K562 (cell line): ENCODE data around the gene SCARF1. TPM values are rescaled to one million over a fixed set of nuclear protein-coding genes. Genes with fewer than 3 reads are reported as not detected.
A peak's percentile ranks its signal among the peaks of the same experiment; 100 is the strongest.

Source experiments
- ATAC-seq: fragments of 200-7000 bp; cut with Tn5 transposase; 3 replicates; pipeline ENCODE4 v1.9.1; 2020; ENCODE audit warnings: moderate library complexity
- BruUV-seq: library from RNA; stranded (reverse); fragments of 400-500 nt; replicated peaks from 2 replicates; lab custom pipeline; 2021; lab: Mats Ljungman, UMichigan
- CTCF ChIA-PET: fragments of 300-600 bp; formaldehyde crosslinking; extraction: SDS; loops from one replicate; lab custom pipeline; 2021; ENCODE audit warnings: low intra/inter-chr PET ratio; lab: Yijun Ruan, JAX
- POLR2A ChIA-PET: fragments of 300-600, 350-650 bp; sonication (Branson Sonifier 250); formaldehyde crosslinking; extraction: SDS; loops from one replicate; lab custom pipeline; 2021; ENCODE audit warnings: antibody characterized with exemption, inconsistent platforms; lab: Yijun Ruan, JAX
- DNase-seq, 4 experiments: peaks; one replicate each; pipeline versions ENCODE4 v3.0.0 to v3.0.0-alpha.2; 2011 to 2018; ENCODE audit warnings: low spot score in 3 of 4, mixed read lengths in 3 of 4; ENCODE audit errors: extremely low read depth in 1 of 4
- FAIRE-seq: peaks from 2 replicates; lab custom pipeline; 2011; peaks lifted over from hg19 to GRCh38; lab: Jason Lieb, UNC
- H2AFZ ChIP-seq: 2 replicates; pipeline ENCODE4 v1.6.0; 2011; ENCODE audit warnings: low read depth, low read length, control low read depth, inconsistent platforms
- H3K27ac ChIP-seq: fragments of 200-600 bp; 3 replicates; pipeline ENCODE4 v1.8.0; 2011; ENCODE audit warnings: low read depth, mild to moderate bottlenecking, control low read depth, inconsistent platforms, low read length, moderate library complexity, mixed read lengths; ENCODE audit errors: extremely low read depth
- H3K27me3 ChIP-seq, 2 experiments: fragments of 300-600 bp in 1 of 2; 2 replicates in 1 of 2; 3 replicates in 1 of 2; pipeline versions ENCODE4 v1.6.0 to v1.8.0; 2011; ENCODE audit warnings: inconsistent platforms in 2 of 2, low read length in 2 of 2, mild to moderate bottlenecking in 1 of 2, mixed read lengths in 1 of 2, moderate library complexity in 1 of 2; ENCODE audit not compliant: control insufficient read depth in 2 of 2, insufficient read depth in 2 of 2
- H3K36me3 ChIP-seq: fragments of 300-600 bp; 3 replicates; pipeline ENCODE4 v1.8.0; 2011; ENCODE audit warnings: mild to moderate bottlenecking, low read length, inconsistent platforms; ENCODE audit not compliant: control insufficient read depth, insufficient read depth
- H3K4me1 ChIP-seq, 2 experiments: fragments of 200-600 bp in 1 of 2; replicated peaks in 1 of 2; 2 replicates in 1 of 2; 3 replicates in 1 of 2; pipeline versions ENCODE4 v1.5.1 to v1.8.0; 2011; ENCODE audit warnings: inconsistent platforms in 2 of 2, low read length in 2 of 2, mild to moderate bottlenecking in 1 of 2, mixed read lengths in 1 of 2, moderate library complexity in 1 of 2; ENCODE audit not compliant: control insufficient read depth in 2 of 2, insufficient read depth in 2 of 2
- H3K4me2 ChIP-seq: 2 replicates; pipeline ENCODE4 v1.6.1; 2011; ENCODE audit warnings: low read length, control low read depth, inconsistent platforms, mixed read lengths; ENCODE audit not compliant: insufficient read depth
- H3K4me3 ChIP-seq: fragments of 200-600 bp; sonication (generic), shearing (Covaris generic); 2 replicates; pipeline ENCODE4 v1.5.1; 2016; ENCODE audit warnings: control low read depth, inconsistent platforms
- H3K79me2 ChIP-seq: fragments of 200-600 bp; 3 replicates; pipeline ENCODE4 v1.8.0; 2011; ENCODE audit warnings: low read length, inconsistent platforms; ENCODE audit not compliant: control insufficient read depth, insufficient read depth
- H3K9ac ChIP-seq, 2 experiments: 2 replicates each; pipeline versions ENCODE4 v1.6.0 to v1.6.1; 2011; ENCODE audit warnings: low read depth in 2 of 2, low read length in 2 of 2, control low read depth in 1 of 2, inconsistent platforms in 1 of 2, mild to moderate bottlenecking in 1 of 2, mixed read lengths in 1 of 2; ENCODE audit not compliant: insufficient read depth in 1 of 2
- H3K9me1 ChIP-seq: one replicate; pipeline ENCODE4 v1.6.0; 2011; ENCODE audit warnings: inconsistent platforms, mild to moderate bottlenecking, low read length, moderate library complexity; ENCODE audit not compliant: control insufficient read depth, insufficient read depth
- H3K9me3 ChIP-seq: replicated peaks from 2 replicates; pipeline ENCODE4 v1.5.1; 2011; ENCODE audit warnings: low read depth, low read length, inconsistent platforms; ENCODE audit not compliant: control insufficient read depth, insufficient read depth
- H4K20me1 ChIP-seq: replicated peaks from 2 replicates; pipeline ENCODE4 v1.6.1; 2011; ENCODE audit warnings: low read length, inconsistent platforms, mixed read lengths; ENCODE audit not compliant: control insufficient read depth, insufficient read depth
- CEBPG ChIP-seq, 3 experiments: fragments of 200-800 bp in 1 of 3; sonication (Bioruptor generic) in 1 of 3; sonication (generic) in 1 of 3; formaldehyde crosslinking in 1 of 3; IDR thresholded peaks in 2 of 3; conservative IDR thresholded peaks in 1 of 3; 2 replicates each; pipeline versions ENCODE4 v1.6.1 to v1.8.0; 2016 to 2022; ENCODE audit warnings: missing compliant biosample characterization in 2 of 3, missing genetic modification characterization in 2 of 3, mild to moderate bottlenecking in 1 of 3, missing genetic modification reagents in 1 of 3
- ELK1 ChIP-seq: sonication (generic); formaldehyde crosslinking; IDR thresholded peaks from 2 replicates; pipeline ENCODE4 v1.8.1; 2022; ENCODE audit warnings: missing genetic modification reagents
- POLR2G ChIP-seq: fragments of 200-400 bp; formaldehyde crosslinking; IDR thresholded peaks from 2 replicates; pipeline ENCODE4 v1.6.1; 2017; ENCODE audit warnings: low read depth, mild to moderate bottlenecking, antibody characterized with exemption, low read length, moderate library complexity
- PPARD ChIP-seq: fragments of 250-450 bp; sonication (Bioruptor Pico); IDR thresholded peaks from 2 replicates; pipeline ENCODE4 v1.8.0; 2022; ENCODE audit warnings: inconsistent platforms, mild to moderate bottlenecking, moderate library complexity
- RBFOX2 ChIP-seq: fragments of 200-400 bp; formaldehyde crosslinking; IDR thresholded peaks from 2 replicates; pipeline ENCODE4 v1.6.1; 2017; ENCODE audit warnings: low read depth, mild to moderate bottlenecking, low read length, moderate library complexity
- RFX5 ChIP-seq: IDR thresholded peaks from 2 replicates; pipeline ENCODE4 v1.6.1; 2011; ENCODE audit warnings: low read depth, mild to moderate bottlenecking, improper control_type of control experiment, low read length
- TAF15 ChIP-seq: fragments of 200-400 bp; formaldehyde crosslinking; IDR thresholded peaks from 2 replicates; pipeline ENCODE4 v1.6.1; 2017; ENCODE audit warnings: mild to moderate bottlenecking, low read depth, low read length, moderate library complexity
- ZFP36 ChIP-seq: fragments of 150-350 bp; IDR thresholded peaks from 2 replicates; pipeline ENCODE4 v1.6.1; 2018; ENCODE audit warnings: low read length, low read depth; ENCODE audit not compliant: partially characterized antibody
- ZNF699 ChIP-seq: fragments of 250-450 bp; sonication (Bioruptor Pico); IDR thresholded peaks from 2 replicates; pipeline ENCODE4 v1.8.0; 2021; ENCODE audit warnings: mild to moderate bottlenecking, moderate library complexity; ENCODE audit not compliant: insufficient replicate concordance
- ZNF785 ChIP-seq: fragments of 250-450 bp; sonication (Bioruptor Pico); IDR thresholded peaks from 2 replicates; pipeline ENCODE4 v1.4.0; 2020; ENCODE audit warnings: mild to moderate bottlenecking
- WGBS: fragments of 100-300 bp; shearing (Covaris generic); methylation state at CpG from one replicate; pipeline ENCODE4 v1.1.6; 2016; ENCODE audit warnings: low coverage, mixed read lengths; ENCODE audit not compliant: insufficient coverage; ENCODE audit errors: missing lambda C conversion rate; 5-methylcytosine and 5-hydroxymethylcytosine counted together
- in situ Hi-C: fragments of 300-500 bp; cut with MboI; formaldehyde crosslinking; loops from 4 replicates; pipeline ENCODE4 v1.15.0; 2018; ENCODE audit warnings: inconsistent platforms, mixed read lengths
- intact Hi-C: fragments of 100-400 bp; cut with micrococcal nuclease; formaldehyde crosslinking; loops from 2 replicates; pipeline ENCODE4 v1.14.2; 2022
- polyA plus RNA-seq, 8 experiments: library from polyadenylated mRNA; depleted of rRNA in 4 of 8; stranded (reverse) in 5 of 8; unstranded in 3 of 8; fragments of >200 nt; fragmentation: Nextera tagmentation in 2 of 8; fragmentation: Illumina TruSeq in 1 of 8; extraction: Ambion mirVana in 2 of 8; extraction: Trizol in 1 of 8; gene quantifications; 2 replicates each; pipeline versions ENCODE4 v1.2.1 to v1.2.3, GENCODE V29; 2011 to 2014; ENCODE audit warnings: inconsistent platforms in 1 of 8, missing spikeins in 1 of 8
- total RNA-seq, 7 experiments: library from RNA; depleted of rRNA in 6 of 7; stranded (reverse); fragments of >200 nt in 6 of 7; fragmentation: Illumina TruSeq in 2 of 7; extraction: Trizol in 2 of 7; gene quantifications; 2 replicates each; pipeline versions ENCODE4 v1.2.1 to v1.2.3, GENCODE V29; 2011 to 2021; ENCODE audit warnings: low replicate concordance in 1 of 7

The SCARF1 gene
- total and polyA plus RNA-seq, 9 of the 15 experiments (the other 6 are each of a cell fraction or from before 2014, with no cell fraction given) = 0.04 to 2.1 (median 0.63) TPM

DNA sequence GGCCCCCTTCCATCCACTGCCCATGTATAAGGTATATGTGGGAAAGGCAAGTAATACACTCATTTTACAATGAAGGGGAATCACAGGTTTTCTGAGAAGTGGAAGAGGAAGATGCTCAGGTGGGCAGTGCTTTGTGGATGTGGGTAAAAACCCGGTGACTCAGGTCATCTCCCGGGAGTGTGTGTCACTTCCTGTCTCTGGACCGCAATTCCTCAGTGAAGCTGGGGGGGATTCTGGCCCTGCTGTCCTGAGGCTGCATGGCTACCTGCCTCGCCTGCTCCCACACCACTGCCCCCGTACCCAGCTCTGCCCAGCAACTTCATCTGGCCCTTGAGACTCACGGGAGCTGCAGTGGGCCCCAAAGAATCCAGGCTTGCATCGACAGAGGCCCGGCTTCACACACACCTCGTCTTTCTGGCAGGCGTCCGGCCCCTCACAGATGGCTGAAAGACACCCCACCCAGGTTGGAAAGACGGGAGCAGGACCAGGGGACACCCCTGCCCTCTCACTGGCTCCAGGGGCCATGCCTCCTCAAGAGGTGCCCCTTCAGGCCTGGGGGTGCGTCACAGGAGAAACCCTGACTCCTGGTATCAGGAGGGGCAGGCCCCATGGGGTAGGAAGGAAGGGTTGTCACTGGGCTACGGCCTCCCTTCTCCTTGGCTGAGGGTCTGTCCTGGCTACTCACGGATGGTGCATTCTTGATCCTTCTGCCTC is 882 bp downstream of the SCARF1 start:
- Histone ChIP-seq H3K4me1 (peaks cover 4 to 60% of the 10 kb centered on the region in 2 experiments; a peak in 3 of 5 replicates), H3K36me3 (peaks cover 21% of the 10 kb centered on the region; the same call in 1 of the 3 replicates), H4K20me1 (0 out of 2 replicates have a peak, but pooled peaks cover 2% of the 10 kb centered on the region), H3K4me3 (no peak overlapping the region), H3K27me3 (no peaks in the 10 kb centered on the region), H3K27ac (no peak overlapping the region; the same call in 2 of the 3 replicates), H3K4me2 (no peak overlapping the region)
- WGBS = 47% methylated on average over 6 of the region's 15 CpGs
- CTCF ChIA-PET = no interaction called here
- intact Hi-C loops = no loop called here
- TF ChIP-seq PPARD (CRISPR knock-in tag) (no peak), POLR2G (peak; percentile 55), RBFOX2 (peak; percentile 35; the same call in 1 of the 2 replicates)
- TF ChIP-seq, all 486 proteins: peak for 2
- no peak overlapping the region for H2AFZ ChIP-seq
- DNase-seq (no peak), FAIRE-seq (no peak), ATAC-seq (no peak)
- POLR2A ChIA-PET = interaction anchor here (0.6 kb wide), 1 partner anchor 279 kb away, joined by 3 read pairs; no protein-coding TSS in a partner anchor
- no peaks in the 10 kb centered on the region for H3K9me3 ChIP-seq
- in situ Hi-C loops = no loop called here
- BruUV-seq = no TSS peak
- H3K9me1 ChIP-seq = no peaks in the 10 kb centered on the region
- peak overlapping the region in 1 of 2 experiments; percentile 68; a peak in 2 of 4 replicates for H3K9ac ChIP-seq
- H3K79me2 ChIP-seq = peaks cover 12% of the 10 kb centered on the region; the same call in 2 of the 3 replicates

- Histone ChIP-seq H3K27me3 (no peaks in the 10 kb centered on the region), H3K4me2 (no peak overlapping the region), H4K20me1 (0 out of 2 replicates have a peak, but pooled peaks cover 2% of the 10 kb centered on the region), H3K9me1 (no peaks in the 10 kb centered on the region), H3K4me1 (peaks cover 4 to 58% of the 10 kb centered on the region in 2 experiments; a peak in 3 of 5 replicates), H3K9me3 (no peaks in the 10 kb centered on the region), H3K36me3 (peaks cover 21% of the 10 kb centered on the region; the same call in 1 of the 3 replicates), H3K9ac (no peak overlapping the region), H3K4me3 (no peak overlapping the region), H3K79me2 (peaks cover 12% of the 10 kb centered on the region; the same call in 2 of the 3 replicates), H2AFZ (no peak overlapping the region), H3K27ac (no peak overlapping the region)
- ChIA-PET CTCF (no interaction called here), POLR2A (no interaction called here)
- FAIRE-seq (no peak), ATAC-seq (no peak), DNase-seq (no peak)
- intact Hi-C loops (no loop called here), in situ Hi-C loops (no loop called here)
- WGBS = 80% methylated on average over 5 of the region's 13 CpGs
- no TSS peak for BruUV-seq
- no peak for TF ChIP-seq ZNF785 (CRISPR knock-in tag)
- no peak for TF ChIP-seq ELK1 (CRISPR knock-in tag)
- TF ChIP-seq CEBPG (CRISPR knock-in tag; IDR thresholded peaks at IDR 0.05) = no peak
- TF ChIP-seq CEBPG (tag; conservative IDR thresholded peaks at IDR 0.05 in 1 of 2, IDR thresholded peaks at IDR 0.05 in 1 of 2) = no peak
- TF ChIP-seq RFX5 = no peak
- no peak for TF ChIP-seq ZFP36
- no peak for TF ChIP-seq ZNF699 (CRISPR knock-in tag)
- TF ChIP-seq TAF15 = no peak
Observed at GRCh38 chr17:1643999-1644492, 1.5 kb downstream of the SCARF1 start.
